ENCODE results near the gene SKIC3.

SKIC3 gene

DNA sequence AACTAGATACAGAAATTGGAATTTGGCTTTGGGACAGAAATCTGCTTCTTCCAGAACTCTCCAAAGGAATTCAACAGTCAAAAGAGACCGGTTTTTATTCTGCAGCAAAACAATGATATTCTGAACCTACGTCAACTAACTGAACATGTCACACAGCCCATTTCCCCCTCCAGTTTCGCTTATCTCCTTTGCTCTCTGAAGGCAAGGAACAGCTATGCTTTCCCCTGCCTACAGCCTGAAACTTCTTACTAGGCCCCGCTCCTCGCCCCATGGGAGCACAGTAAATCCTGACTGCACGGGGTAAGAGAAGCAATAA lies 488 bp downstream of the SKIC3 start:
- TF ChIP-seq, protein P1, sequence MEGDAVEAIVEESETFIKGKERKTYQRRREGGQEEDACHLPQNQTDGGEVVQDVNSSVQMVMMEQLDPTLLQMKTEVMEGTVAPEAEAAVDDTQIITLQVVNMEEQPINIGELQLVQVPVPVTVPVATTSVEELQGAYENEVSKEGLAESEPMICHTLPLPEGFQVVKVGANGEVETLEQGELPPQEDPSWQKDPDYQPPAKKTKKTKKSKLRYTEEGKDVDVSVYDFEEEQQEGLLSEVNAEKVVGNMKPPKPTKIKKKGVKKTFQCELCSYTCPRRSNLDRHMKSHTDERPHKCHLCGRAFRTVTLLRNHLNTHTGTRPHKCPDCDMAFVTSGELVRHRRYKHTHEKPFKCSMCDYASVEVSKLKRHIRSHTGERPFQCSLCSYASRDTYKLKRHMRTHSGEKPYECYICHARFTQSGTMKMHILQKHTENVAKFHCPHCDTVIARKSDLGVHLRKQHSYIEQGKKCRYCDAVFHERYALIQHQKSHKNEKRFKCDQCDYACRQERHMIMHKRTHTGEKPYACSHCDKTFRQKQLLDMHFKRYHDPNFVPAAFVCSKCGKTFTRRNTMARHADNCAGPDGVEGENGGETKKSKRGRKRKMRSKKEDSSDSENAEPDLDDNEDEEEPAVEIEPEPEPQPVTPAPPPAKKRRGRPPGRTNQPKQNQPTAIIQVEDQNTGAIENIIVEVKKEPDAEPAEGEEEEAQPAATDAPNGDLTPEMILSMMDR (IDR thresholded peaks at IDR 0.05): no peak

- TF ChIP-seq, protein P1 (IDR thresholded peaks at IDR 0.05): no peak
Observed at GRCh38 chr5:95549030-95549429, 5.7 kb downstream of the SKIC3 start.

- TF ChIP-seq, protein P1 (IDR thresholded peaks at IDR 0.05): no peak
Observed at GRCh38 chr5:95543017-95543705, 11.6 kb downstream of the SKIC3 start.

DNA sequence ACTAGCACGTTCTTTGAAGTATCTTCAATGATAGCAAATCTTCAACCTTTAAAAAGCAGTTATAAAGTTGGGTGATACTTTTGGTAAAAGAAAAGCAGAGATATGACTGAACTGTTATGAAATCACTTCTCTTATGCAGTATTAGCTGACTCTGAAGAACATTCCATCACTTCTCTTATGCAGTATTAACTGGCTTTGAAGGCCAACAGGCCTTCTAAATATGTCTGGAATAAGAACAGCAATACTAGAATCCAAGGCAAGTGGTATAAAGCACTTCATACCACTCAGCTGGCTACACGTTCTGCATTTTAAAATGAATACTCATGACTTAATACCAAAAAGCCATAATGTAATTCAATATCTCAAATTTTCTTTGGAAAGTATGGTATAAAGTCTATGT lies 17.3 kb downstream of the SKIC3 start:
- TF ChIP-seq, protein P1 (IDR thresholded peaks at IDR 0.05): no peak

DNA sequence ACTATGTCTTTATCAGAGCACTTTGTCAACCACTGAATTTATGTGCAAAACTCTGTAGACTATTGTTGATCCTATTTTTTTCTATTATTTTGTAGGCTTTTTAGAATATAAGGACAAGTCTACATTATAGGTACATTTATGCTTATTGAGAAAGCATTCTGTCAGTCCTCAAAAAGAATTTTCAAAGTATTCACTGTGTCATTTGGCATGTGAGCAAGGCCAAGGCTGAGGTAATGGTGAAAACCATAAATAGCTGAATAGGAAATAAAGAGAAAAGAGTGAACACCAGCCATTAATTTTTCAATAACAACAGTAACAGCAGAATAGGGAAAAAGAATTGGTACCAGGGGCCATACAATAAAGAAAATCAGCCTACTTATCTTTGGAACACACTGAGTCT lies 21.0 kb downstream of the SKIC3 start:
- TF ChIP-seq, protein P1 (IDR thresholded peaks at IDR 0.05): no peak

DNA sequence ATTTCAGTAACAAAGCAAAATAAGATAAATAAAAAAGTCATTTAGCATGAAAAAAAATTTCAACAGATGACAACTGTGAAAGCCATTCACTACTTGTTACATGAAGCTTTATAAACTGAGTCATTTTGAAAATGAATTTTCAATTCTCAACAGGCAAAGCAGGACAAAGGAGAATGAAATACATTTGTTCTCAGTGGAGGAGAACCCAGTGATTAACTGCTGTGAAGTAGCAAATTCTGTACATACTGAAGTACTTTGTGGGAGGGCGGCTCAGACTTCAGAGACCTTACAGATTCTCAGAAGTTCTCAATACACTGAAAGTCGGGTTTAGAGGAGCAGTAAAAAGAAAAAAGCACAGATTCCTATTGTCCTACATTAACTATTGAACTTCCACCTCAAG lies 21.7 kb downstream of the SKIC3 start:
- TF ChIP-seq, protein P1 (IDR thresholded peaks at IDR 0.05): no peak

DNA sequence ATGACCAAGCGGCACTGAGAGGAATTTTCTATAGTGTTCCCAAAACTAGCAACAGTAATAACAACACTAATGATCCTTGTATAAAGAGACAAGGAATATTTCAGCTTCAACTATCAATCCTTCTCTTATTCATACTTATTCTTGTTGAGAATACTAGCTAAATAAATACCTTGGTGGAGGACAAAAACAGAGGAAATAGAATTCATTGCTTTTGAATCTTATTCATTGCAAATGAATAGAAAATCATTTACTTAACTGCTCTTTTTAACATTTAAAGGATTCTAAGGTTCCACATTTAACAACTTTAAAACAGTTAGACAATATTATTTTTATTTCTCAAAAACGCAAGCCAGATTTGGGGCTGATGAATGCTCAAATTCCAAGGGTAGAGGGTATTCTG lies 22.4 kb downstream of the SKIC3 start:
- TF ChIP-seq, protein P1 (IDR thresholded peaks at IDR 0.05): no peak

GRCh38 chr5:95531491-95531890 lies 23.3 kb downstream of the SKIC3 start:
- TF ChIP-seq, protein P1 (IDR thresholded peaks at IDR 0.05): no peak

Data from LNCAP (cell line).